ENCODE measurements around the gene DNM3.

DNM3 gene

DNA sequence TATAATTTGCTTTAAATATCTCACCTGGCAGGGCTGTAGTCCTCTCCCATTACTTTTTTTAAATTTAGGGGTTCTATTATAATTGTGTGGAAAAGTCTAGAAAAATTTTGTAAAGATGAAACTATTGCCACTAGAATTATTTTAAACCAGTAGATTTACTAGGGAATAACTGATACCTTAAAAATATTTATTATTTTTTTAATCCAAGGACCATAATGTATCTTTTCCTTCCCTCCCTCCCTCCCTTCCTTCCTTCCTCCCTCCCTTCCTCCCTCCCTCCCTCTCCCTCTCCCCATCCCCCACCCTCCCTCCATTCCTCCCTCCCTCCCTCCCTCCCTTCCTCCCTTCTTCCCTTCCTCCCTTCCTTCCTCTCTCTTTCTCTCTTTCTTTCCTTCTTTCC is 90.5 kb downstream of the DNM3 start:
- DNase-seq, result no peak

DNA sequence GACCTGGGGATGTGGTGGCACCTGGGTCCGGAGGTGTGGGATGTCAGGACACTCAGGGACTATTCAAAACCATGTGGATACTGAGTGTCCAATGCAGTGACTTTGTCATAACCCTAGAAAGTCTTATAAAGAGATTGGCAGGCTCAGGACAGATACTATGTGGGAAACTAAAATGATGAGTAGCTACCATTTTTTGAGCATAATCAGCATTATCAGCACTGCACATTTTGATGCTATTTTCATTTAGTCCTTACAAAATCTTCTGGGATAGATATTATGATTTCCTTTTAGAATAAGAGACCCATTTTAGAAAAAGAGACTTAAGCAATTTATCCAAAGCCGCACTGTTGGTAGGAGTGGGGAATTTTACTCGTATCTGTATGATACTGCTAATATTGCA is 93.4 kb downstream of the DNM3 start:
- no peak for DNase-seq

GRCh38 chr1:171935086-171935485 is 93.8 kb downstream of the DNM3 start:
- DNase-seq, result no peak

- no peak for DNase-seq
These were observed 94.4 kb downstream of the DNM3 start for GRCh38 chr1:171935664-171936063.

DNA sequence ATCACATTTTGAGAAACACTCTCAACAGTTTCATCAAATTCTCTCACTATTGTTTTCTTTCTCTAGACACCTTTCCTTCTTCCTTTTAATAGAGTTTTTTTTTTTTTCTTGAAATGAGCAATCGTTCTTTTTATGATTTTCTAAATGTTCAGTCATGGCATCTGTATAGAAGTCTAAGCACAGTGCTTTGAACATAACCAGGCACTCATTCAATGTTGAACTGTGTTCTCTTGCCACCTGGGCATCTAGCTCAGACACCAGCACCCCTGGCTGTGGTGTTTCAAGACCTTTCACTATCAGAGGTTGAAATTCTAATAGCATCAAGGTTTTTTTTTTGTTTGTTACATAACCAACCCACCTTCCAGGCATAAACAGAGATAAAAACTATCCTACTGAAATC is 96.6 kb downstream of the DNM3 start:
- no peak for DNase-seq

DNA sequence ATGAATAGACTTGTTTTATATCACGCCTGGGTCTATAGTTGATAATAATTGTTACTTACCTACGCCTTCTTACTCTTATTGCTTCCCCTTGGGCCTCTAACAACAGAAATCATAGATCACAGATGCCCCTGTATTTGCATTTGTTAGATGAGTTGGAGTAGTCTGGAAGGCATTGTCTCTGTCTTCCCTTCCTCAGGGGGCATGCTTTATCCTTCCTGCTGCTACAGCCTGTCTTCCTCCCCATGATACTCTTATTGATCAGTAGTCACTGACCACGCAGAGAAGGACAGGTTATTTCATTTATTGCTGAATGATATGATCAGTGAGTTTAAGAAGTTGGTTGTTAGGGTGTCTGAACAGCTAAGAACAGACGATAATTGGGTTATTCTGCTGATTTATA is 98.4 kb downstream of the DNM3 start:
- DNase-seq, result no peak

- DNase-seq, result no peak
These were observed 99.1 kb downstream of the DNM3 start for GRCh38 chr1:171940368-171940767.

DNA sequence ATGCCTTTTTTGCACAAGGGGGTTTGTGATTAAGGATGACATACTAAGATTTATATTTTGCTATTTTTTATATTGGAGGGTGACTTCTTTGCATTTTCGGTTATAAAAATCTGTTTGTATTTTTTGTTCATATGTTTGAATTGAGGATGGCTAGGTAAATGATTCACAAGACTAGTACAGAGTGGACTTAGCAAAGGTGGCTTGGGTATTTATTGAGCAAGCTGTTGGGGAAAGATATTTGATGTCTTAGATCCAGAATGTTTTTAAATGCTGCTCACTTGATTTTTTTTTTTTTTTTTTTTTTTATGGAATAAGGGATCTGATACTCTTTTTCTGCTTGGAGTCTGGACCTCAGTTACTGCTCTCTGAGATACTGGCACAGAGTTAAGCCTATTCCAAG is 100.6 kb downstream of the DNM3 start:
- no peak for DNase-seq

DNA sequence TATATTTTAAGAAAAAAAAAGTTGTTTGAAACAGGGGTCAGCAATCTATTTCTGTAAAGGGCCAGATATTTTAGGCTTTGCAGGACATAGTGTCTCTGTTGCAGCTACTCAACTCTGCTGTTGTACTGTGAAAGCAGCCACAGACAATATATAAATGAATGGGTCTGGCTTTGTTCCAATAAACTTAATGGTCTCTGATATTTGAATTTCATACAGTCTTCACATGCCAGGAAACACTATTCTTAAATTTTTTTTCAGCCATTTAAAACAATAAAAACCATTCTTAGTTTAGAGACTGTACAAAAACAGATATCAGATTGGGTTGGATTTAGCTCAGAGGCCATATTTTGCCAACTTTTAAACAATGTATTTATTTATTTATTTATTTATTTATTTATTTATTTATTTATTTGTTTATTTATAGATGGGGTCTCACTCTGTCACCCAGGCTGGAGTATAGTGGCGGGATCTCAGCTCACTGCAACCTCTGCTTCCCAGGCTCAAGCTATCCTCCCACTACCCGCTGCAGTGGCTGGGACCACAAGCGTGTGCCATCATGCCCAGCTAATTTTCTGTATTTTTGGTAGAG is 102.8 kb downstream of the DNM3 start:
- DNase-seq, result no peak

GRCh38 chr1:171948511-171948910 is 107.2 kb downstream of the DNM3 start:
- no peak for DNase-seq

DNA sequence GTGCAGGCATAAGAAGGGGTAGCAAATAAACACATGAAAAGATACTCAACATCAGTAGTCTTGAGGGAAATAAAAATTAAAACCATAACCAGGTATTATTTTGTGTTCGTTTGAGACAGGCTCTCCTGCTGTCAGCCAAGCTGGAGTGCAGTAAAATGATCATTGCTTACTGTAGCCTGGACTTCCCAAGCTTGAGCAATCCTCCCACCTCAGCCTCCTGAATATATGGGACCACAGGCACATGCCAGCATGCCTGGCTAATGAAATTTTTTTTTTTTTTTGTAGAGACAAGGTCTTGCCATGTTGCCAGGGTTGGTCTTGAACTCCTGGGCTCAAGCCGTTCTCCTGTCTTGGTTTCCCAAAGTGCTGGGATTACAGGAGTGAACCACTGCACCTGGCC is 108.0 kb downstream of the DNM3 start:
- no peak for DNase-seq

DNA sequence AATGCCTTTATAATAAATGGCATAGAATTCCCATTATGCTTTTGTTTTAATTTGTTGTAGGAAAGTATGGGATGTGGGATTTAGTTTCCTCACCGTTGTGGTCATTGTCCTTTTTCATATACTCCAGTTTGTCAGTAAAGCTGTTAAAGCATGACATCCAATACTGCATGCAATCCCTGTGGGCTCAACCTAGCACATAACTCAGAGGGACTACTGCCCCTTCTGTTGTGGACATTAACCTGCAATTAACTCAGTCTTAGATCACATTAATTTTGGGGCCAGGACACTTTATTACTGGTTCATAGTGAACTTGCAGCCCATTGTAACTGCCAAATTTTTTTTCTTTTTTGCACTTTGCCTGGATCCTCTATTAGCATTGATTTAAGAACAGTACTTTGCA is 112.5 kb downstream of the DNM3 start:
- DNase-seq, result no peak

- DNase-seq, result no peak
These were observed 113.1 kb downstream of the DNM3 start for GRCh38 chr1:171954361-171954760.

DNA sequence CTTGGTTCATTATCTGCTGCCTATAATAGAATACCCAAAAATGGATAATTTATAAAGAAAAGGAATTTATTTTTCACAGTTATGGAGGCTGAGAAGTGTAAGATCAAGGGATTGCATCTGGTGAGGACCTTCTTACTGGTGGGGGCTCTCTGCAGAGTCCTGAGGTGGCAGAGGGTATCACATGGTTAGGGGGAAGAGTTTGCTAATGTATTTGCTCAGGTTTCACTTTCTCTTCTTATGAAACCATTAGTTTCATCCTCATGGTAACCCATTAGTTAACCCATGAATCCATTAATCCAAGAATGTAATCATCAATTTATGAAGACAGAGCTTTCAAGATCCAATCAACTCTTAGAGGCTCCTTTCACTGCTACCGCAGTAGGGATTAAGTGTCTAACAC is 120.6 kb downstream of the DNM3 start:
- DNase-seq, result no peak

DNA sequence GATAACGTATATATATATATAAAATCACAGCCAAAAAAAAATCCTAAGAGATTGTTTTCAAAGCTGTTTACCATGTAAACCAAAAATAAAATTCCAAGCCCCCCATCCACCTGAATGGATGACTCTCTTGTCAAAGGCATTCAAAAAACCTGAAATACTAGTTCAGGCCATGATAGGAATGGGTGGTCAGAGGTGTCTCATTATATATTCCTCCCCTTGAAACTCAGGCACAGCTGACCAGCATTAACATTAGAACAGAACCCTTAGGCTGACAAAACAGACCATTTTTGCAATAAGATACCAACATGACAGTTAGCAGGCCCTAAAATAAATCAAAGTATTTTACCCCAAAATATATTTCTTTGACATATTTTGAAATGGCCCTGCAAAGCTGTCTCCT is 122.5 kb downstream of the DNM3 start:
- no peak for DNase-seq

- DNase-seq, result no peak
These were observed 124.5 kb downstream of the DNM3 start for GRCh38 chr1:171965777-171966176.

- no peak for DNase-seq
These were observed 125.3 kb downstream of the DNM3 start for GRCh38 chr1:171966426-171967220.

- no peak for DNase-seq
These were observed 127.9 kb downstream of the DNM3 start for GRCh38 chr1:171969226-171969625.

DNA sequence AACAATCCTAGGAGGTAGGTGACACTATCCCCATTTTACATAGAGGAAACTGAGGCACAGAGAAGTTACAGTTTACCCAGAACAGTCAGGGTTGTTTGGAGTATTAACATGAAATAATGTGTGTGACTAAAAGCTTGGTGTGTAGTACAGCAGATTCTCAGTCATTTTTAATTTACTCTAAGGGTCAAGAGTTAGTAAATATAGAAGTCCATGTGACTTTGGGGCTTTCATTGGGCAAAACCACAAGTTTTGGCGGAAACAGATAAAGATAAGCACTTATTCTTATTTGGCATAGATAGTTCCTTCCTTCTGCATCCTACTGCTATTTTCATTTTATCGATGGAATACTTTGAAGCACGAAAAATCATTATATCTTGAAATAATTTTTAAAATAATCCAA is 128.5 kb downstream of the DNM3 start:
- no peak for DNase-seq

DNA sequence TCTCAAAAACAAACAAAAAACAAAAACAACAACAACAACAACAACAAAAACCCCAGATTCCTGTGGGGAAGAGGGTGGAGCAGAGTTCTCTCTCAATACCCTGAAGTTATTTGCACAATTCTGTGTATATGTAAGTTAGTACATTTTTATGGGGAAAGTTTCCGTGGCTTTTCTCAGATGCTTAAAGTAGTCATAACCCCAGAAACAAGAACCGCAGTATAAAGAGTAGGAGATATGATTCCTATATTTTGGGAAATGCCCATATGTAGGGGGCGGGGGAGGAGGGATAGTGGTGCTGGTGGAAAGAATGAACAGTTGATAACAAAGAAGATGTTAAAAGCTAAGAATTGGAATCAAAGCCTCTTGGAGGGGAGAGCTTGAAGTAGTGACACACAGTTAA is 131.5 kb downstream of the DNM3 start:
- DNase-seq, result no peak

DNA sequence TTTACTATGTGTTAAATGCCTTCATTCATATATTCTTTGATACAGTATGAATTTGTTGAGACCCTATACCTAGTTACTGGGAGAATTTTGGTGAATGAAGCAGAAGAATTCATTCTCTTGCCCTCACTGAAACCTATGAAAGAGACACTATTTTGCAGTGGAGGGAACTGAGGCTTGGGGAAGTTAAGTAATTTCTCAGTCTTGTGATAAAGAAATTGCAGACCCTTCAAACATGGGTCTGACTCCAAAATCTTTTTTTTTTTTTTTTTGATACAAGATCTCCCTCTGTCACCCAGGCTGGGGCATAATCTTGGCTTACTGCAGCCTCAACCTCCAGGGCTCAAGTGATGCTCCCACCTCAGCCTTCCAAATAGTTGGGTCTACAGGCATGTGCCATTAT is 132.1 kb downstream of the DNM3 start:
- no peak for DNase-seq

DNA sequence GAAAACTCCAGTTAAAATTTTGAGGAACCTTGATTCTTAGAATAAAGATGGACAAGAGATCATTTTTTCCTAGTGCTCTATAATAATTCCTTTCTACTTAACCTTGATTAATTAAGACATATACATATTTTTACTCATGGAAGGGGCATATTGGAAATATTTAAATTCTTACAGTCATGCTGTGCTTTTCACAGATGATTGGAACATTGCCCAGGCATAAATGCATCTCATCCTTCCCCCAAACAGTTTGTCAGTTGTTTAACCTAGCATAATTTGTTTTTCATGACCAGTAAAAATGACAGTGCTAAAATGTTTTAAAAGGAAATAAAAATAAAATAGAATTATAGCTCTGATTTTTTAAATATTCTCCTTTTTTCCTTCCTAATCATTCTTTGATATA is 140.0 kb downstream of the DNM3 start:
- no peak for DNase-seq

DNA sequence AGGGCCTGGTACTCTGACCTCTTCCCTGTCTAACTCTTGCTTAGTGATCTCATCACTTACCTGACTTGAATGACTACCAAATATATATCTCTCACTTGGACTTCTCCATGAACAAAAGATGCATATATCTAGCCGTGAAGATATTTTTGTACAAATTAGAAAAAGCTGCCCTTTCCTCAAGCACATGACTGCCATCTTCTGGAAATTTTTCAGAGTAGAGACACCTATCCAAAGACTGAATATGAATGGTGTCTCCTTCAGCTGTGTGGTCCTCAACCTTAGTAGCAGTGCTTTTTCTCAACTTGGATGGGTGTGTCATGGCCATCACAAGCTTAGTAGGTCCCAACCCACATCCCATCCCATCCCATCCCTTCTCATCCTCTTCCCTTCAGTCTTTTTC is 142.3 kb downstream of the DNM3 start:
- no peak for DNase-seq

- DNase-seq, result no peak
These were observed 143.0 kb downstream of the DNM3 start for GRCh38 chr1:171984262-171984661.

GRCh38 chr1:171984850-171985485 is 143.7 kb downstream of the DNM3 start:
- DNase-seq, result no peak

Data from NCI-H1417 treated with DMSO at 0.1 percent for 48 hours (cell line).